Gastrocnemius medialis (tissue), 4 donors: ENCODE measurements around the gene KCNRG. TPM values are rescaled to one million over a fixed set of nuclear protein-coding genes. Genes with fewer than 3 reads are reported as not detected.

Experiments used
- ATAC-seq, 2 donors: fragments of 150-250 bp; one replicate each; pipeline ENCODE4 v1.9.1; 2016
- DNase-seq, 2 donors: peaks; one replicate each; pipeline ENCODE4 v3.0.0-alpha.2; 2019
- H3K27ac ChIP-seq, 4 donors: fragments of 200-600 bp; sonication (generic); 1 replicate in 1 of 4; 2 replicates in 3 of 4; pipeline ENCODE4 v1.5.1; 2016 to 2018; ENCODE audit warnings: mild to moderate bottlenecking in 2 of 4, moderate library complexity in 1 of 4
- H3K27me3 ChIP-seq, 3 donors: fragments of 200-600 bp; sonication (generic) in 2 of 3; 1 replicate in 1 of 3; 2 replicates in 2 of 3; pipeline versions ENCODE4 v1.5.1 to v1.6.0; 2016 to 2019; ENCODE audit warnings: mild to moderate bottlenecking in 1 of 3, moderate library complexity in 1 of 3
- H3K36me3 ChIP-seq, 2 donors: fragments of 200-600 bp; sonication (generic) in 1 of 2; one replicate each; pipeline ENCODE4 v1.5.1; 2017 to 2018
- H3K4me1 ChIP-seq, 2 donors: fragments of 200-600 bp; sonication (generic) in 1 of 2; one replicate each; pipeline ENCODE4 v1.5.1; 2016 to 2017; ENCODE audit warnings: mild to moderate bottlenecking in 2 of 2
- H3K4me3 ChIP-seq, 4 donors: fragments of 200-600 bp; sonication (generic) in 3 of 4; 1 replicate in 1 of 4; 2 replicates in 3 of 4; pipeline ENCODE4 v1.5.1; 2016 to 2019; ENCODE audit warnings: mild to moderate bottlenecking in 2 of 4
- H3K9me3 ChIP-seq, 3 donors: fragments of 200-600 bp; sonication (generic) in 2 of 3; 1 replicate in 1 of 3; 2 replicates in 2 of 3; pipeline ENCODE4 v1.5.1; 2016 to 2019
- CTCF ChIP-seq, 5 experiments: fragments of 450-650 bp in 3 of 5; fragments of 200-600 bp in 2 of 5; sonication (generic) in 2 of 5; IDR thresholded peaks in 4 of 5; conservative IDR thresholded peaks in 1 of 5; 1 replicate in 4 of 5; 2 replicates in 1 of 5; pipeline ENCODE4 v1.5.1; 2016 to 2019; ENCODE audit warnings: antibody characterized with exemption in 5 of 5, mild to moderate bottlenecking in 3 of 5, moderate library complexity in 3 of 5
- POLR2A ChIP-seq, 2 donors: fragments of 450-650 bp; IDR thresholded peaks; one replicate each; pipeline ENCODE4 v1.6.1; 2017; ENCODE audit warnings: antibody characterized with exemption in 2 of 2, mild to moderate bottlenecking in 2 of 2, moderate library complexity in 2 of 2
- in situ Hi-C, 4 donors: fragments of 200-750 bp; cut with MboI; loops; one replicate each; pipeline versions ENCODE4 v1.15.0 to v1.8.0; 2017; ENCODE audit warnings: low sequenced_read_pairs in 4 of 4
- intact Hi-C: fragments of 100-400 bp; cut with DNase I; formaldehyde crosslinking; loops from one replicate; pipeline ENCODE4 v1.15.1; 2023; ENCODE audit warnings: low total_unique reads
- total RNA-seq, 4 donors: library from RNA; depleted of rRNA; stranded (reverse); fragments of >200 nt; gene quantifications; one replicate each; pipeline versions ENCODE4 v1.1.0 to v1.2.3, GENCODE V29; 2016

KCNRG gene
- total RNA-seq, 4 donors from 2014 or later = 0.66 to 0.72 TPM; not detected in 2

- H3K4me1 ChIP-seq = no peaks in the 10 kb centered on the region
- peaks cover 0 to 15% of the 10 kb centered on the region in 2 donors for H3K36me3 ChIP-seq
- H3K9me3 ChIP-seq = no peaks in the 10 kb centered on the region
- no peak overlapping the region for H3K4me3 ChIP-seq
- H3K27me3 ChIP-seq = no peaks in the 10 kb centered on the region
- intact Hi-C loops = no loop called here
- no peak for TF ChIP-seq CTCF (IDR thresholded peaks at IDR 0.05 in 4 of 5, conservative IDR thresholded peaks at IDR 0.05 in 1 of 5)
- no peak for TF ChIP-seq POLR2A (IDR thresholded peaks at IDR 0.05)
- ATAC-seq (no peak), DNase-seq (no peak)
- no peak overlapping the region for H3K27ac ChIP-seq
- in situ Hi-C loops = no loop called here
These were observed 22.5 kb downstream of the KCNRG start for GRCh38 chr13:50037788-50038187.

- H3K36me3 ChIP-seq = peaks cover 0 to 20% of the 10 kb centered on the region in 2 donors
- DNase-seq (no peak), ATAC-seq (no peak)
- no peaks in the 10 kb centered on the region for H3K4me1 ChIP-seq
- no peaks in the 10 kb centered on the region for H3K9me3 ChIP-seq
- intact Hi-C loops (no loop called here), in situ Hi-C loops (no loop called here)
- no peak overlapping the region for H3K27ac ChIP-seq
- TF ChIP-seq POLR2A (IDR thresholded peaks at IDR 0.05) (no peak), CTCF (IDR thresholded peaks at IDR 0.05 in 4 of 5, conservative IDR thresholded peaks at IDR 0.05 in 1 of 5) (no peak)
- H3K27me3 ChIP-seq = no peaks in the 10 kb centered on the region
- no peak overlapping the region for H3K4me3 ChIP-seq
These were observed 23.0 kb downstream of the KCNRG start for GRCh38 chr13:50038266-50038665.

GRCh38 chr13:50052478-50052877 is 37.2 kb downstream of the KCNRG start:
- no peak for ATAC-seq
- no peaks in the 10 kb centered on the region for H3K4me1 ChIP-seq
- no peak overlapping the region for H3K27ac ChIP-seq
- H3K9me3 ChIP-seq = no peaks in the 10 kb centered on the region
- no peaks in the 10 kb centered on the region for H3K27me3 ChIP-seq
- no peak for TF ChIP-seq CTCF (IDR thresholded peaks at IDR 0.05 in 4 of 5, conservative IDR thresholded peaks at IDR 0.05 in 1 of 5)
- TF ChIP-seq POLR2A (IDR thresholded peaks at IDR 0.05) = no peak
- intact Hi-C loops (no loop called here), in situ Hi-C loops (no loop called here)
- no peak overlapping the region for H3K4me3 ChIP-seq
- no peak for DNase-seq
- peaks cover 0 to 19% of the 10 kb centered on the region in 2 donors for H3K36me3 ChIP-seq

GRCh38 chr13:50053844-50054243 is 38.6 kb downstream of the KCNRG start:
- intact Hi-C loops = no loop called here
- DNase-seq (no peak), ATAC-seq (no peak)
- peaks cover 0 to 19% of the 10 kb centered on the region in 2 donors for H3K36me3 ChIP-seq
- H3K27ac ChIP-seq = no peak overlapping the region
- H3K4me3 ChIP-seq = no peak overlapping the region
- H3K27me3 ChIP-seq = no peaks in the 10 kb centered on the region
- no peak for TF ChIP-seq CTCF (IDR thresholded peaks at IDR 0.05 in 4 of 5, conservative IDR thresholded peaks at IDR 0.05 in 1 of 5)
- no peak for TF ChIP-seq POLR2A (IDR thresholded peaks at IDR 0.05)
- in situ Hi-C loops = no loop called here
- H3K9me3 ChIP-seq = no peaks in the 10 kb centered on the region
- H3K4me1 ChIP-seq = no peaks in the 10 kb centered on the region

GRCh38 chr13:50055454-50055853 is 40.2 kb downstream of the KCNRG start:
- Histone ChIP-seq H3K4me1 (no peaks in the 10 kb centered on the region), H3K4me3 (no peak overlapping the region), H3K36me3 (peaks cover 0 to 13% of the 10 kb centered on the region in 2 donors), H3K9me3 (no peaks in the 10 kb centered on the region), H3K27ac (no peak overlapping the region), H3K27me3 (no peaks in the 10 kb centered on the region)
- TF ChIP-seq CTCF (IDR thresholded peaks at IDR 0.05 in 4 of 5, conservative IDR thresholded peaks at IDR 0.05 in 1 of 5) = no peak
- no peak for TF ChIP-seq POLR2A (IDR thresholded peaks at IDR 0.05)
- in situ Hi-C loops (no loop called here), intact Hi-C loops (no loop called here)
- ATAC-seq = no peak
- DNase-seq = no peak
